GM10266 (cell line): ENCODE measurements around the gene ABI1.

Source experiments
- DNase-seq: peaks from one replicate; pipeline ENCODE4 v3.0.0; 2012; ENCODE audit errors: extremely low spot score
- CTCF ChIP-seq: IDR thresholded peaks from 2 replicates; pipeline ENCODE4 v1.5.1; 2012; ENCODE audit warnings: mild to moderate bottlenecking, low read depth; ENCODE audit not compliant: control insufficient read depth, insufficient read depth; ENCODE audit errors: missing control alignments

ABI1 gene

GRCh38 chr10:26711324-26711723 lies 149.4 kb downstream of the ABI1 start:
- DNase-seq, result no peak
- no peak for TF ChIP-seq CTCF

- no peak for TF ChIP-seq CTCF
- DNase-seq, result no peak
Measured at GRCh38 chr10:26706936-26707335, 153.8 kb downstream of the ABI1 start.

- TF ChIP-seq CTCF, result no peak
- no peak for DNase-seq
Measured at GRCh38 chr10:26706206-26706605, 154.6 kb downstream of the ABI1 start.

GRCh38 chr10:26703974-26704373 lies 156.8 kb downstream of the ABI1 start:
- no peak for TF ChIP-seq CTCF
- no peak for DNase-seq

- no peak for TF ChIP-seq CTCF
- no peak for DNase-seq
Measured at GRCh38 chr10:26703096-26703495, 157.7 kb downstream of the ABI1 start.

GRCh38 chr10:26700884-26701630 lies 159.7 kb downstream of the ABI1 start:
- no peak for TF ChIP-seq CTCF
- DNase-seq, result no peak

- DNase-seq, result no peak
- no peak for TF ChIP-seq CTCF
Measured at GRCh38 chr10:26699631-26700030, 161.1 kb downstream of the ABI1 start.
